Liver (tissue), 9 donors: ENCODE results near the gene AK1. TPM values are rescaled to one million over a fixed set of nuclear protein-coding genes. Genes with fewer than 3 reads are reported as not detected.

ENCODE experiments used
- DNase-seq: peaks from one replicate; pipeline ENCODE4 v3.0.0-alpha.2; 2017; ENCODE audit warnings: low spot score
- H3K27ac ChIP-seq, 2 donors: one replicate each; pipeline ENCODE4 v1.7.0; 2013; ENCODE audit warnings: inconsistent platforms in 2 of 2, low read length in 2 of 2, control low read depth in 1 of 2, low read depth in 1 of 2, mild to moderate bottlenecking in 1 of 2
- H3K27me3 ChIP-seq, 4 donors: one replicate each; pipeline versions ENCODE4 v1.6.1 to v1.7.0; 2013; ENCODE audit warnings: low read length in 3 of 4, inconsistent platforms in 1 of 4, mild to moderate bottlenecking in 1 of 4, moderate library complexity in 1 of 4; ENCODE audit not compliant: control insufficient read depth in 4 of 4, insufficient read depth in 4 of 4
- H3K36me3 ChIP-seq, 4 donors: one replicate each; pipeline versions ENCODE4 v1.6.1 to v1.7.0; 2013; ENCODE audit warnings: low read length in 3 of 4, mild to moderate bottlenecking in 3 of 4, low read depth in 1 of 4, moderate library complexity in 1 of 4; ENCODE audit not compliant: control insufficient read depth in 4 of 4, insufficient read depth in 3 of 4
- H3K4me1 ChIP-seq, 4 donors: one replicate each; pipeline versions ENCODE4 v1.6.1 to v1.7.0; 2013; ENCODE audit warnings: low read length in 3 of 4, mild to moderate bottlenecking in 3 of 4, moderate library complexity in 1 of 4; ENCODE audit not compliant: control insufficient read depth in 4 of 4, insufficient read depth in 4 of 4
- H3K4me3 ChIP-seq, 3 donors: one replicate each; pipeline versions ENCODE4 v1.6.1 to v1.7.0; 2013; ENCODE audit warnings: low read length in 3 of 3, control low read depth in 1 of 3, low read depth in 1 of 3, mild to moderate bottlenecking in 1 of 3
- H3K9ac ChIP-seq, 2 donors: one replicate each; pipeline ENCODE4 v1.7.0; 2013; ENCODE audit warnings: low read length in 2 of 2, mild to moderate bottlenecking in 2 of 2, moderate library complexity in 2 of 2, control low read depth in 1 of 2, low read depth in 1 of 2
- H3K9me3 ChIP-seq, 4 donors: one replicate each; pipeline versions ENCODE4 v1.6.1 to v1.7.0; 2013; ENCODE audit warnings: low read length in 3 of 4; ENCODE audit not compliant: control insufficient read depth in 4 of 4
- EGR1 ChIP-seq, 2 donors: IDR thresholded peaks; 2 replicates each; pipeline ENCODE4 v1.6.1; 2016 to 2018; ENCODE audit warnings: antibody characterized with exemption in 2 of 2, low read depth in 2 of 2
- FOXA1 ChIP-seq: IDR thresholded peaks from 2 replicates; pipeline ENCODE4 v1.6.1; 2016; ENCODE audit warnings: antibody characterized with exemption
- HNF4A ChIP-seq, 2 donors: conservative IDR thresholded peaks; 2 replicates each; pipeline ENCODE4 v1.6.1; 2016; ENCODE audit warnings: antibody characterized with exemption in 2 of 2, mild to moderate bottlenecking in 2 of 2
- HNF4G ChIP-seq: IDR thresholded peaks from 2 replicates; pipeline ENCODE4 v1.6.1; 2016; ENCODE audit warnings: antibody characterized with exemption
- JUND ChIP-seq, 2 donors: IDR thresholded peaks; 2 replicates each; pipeline ENCODE4 v1.6.1; 2016; ENCODE audit warnings: antibody characterized with exemption in 2 of 2
- NR2F2 ChIP-seq: IDR thresholded peaks from 2 replicates; pipeline ENCODE4 v1.6.1; 2016; ENCODE audit warnings: antibody characterized with exemption
- RAD21 ChIP-seq, 2 donors: IDR thresholded peaks; 2 replicates each; pipeline ENCODE4 v1.6.1; 2016; ENCODE audit warnings: antibody characterized with exemption in 2 of 2, mild to moderate bottlenecking in 2 of 2
- YY1 ChIP-seq: IDR thresholded peaks from 2 replicates; pipeline ENCODE4 v1.6.1; 2016; ENCODE audit warnings: antibody characterized with exemption, mild to moderate bottlenecking
- whole genome bisulfite sequencing: extraction: QIAGEN DNeasy Blood & Tissue Kit; methylation state at CpG from one replicate; pipeline ENCODE4 v1.1.7; 2013; 5-methylcytosine and 5-hydroxymethylcytosine counted together
- polyA plus RNA-seq, 2 donors: library from polyadenylated mRNA; stranded (reverse) in 1 of 2; unstranded in 1 of 2; fragments of 200-250 nt in 1 of 2; fragments of >200 nt in 1 of 2; fragmentation: Nextera tagmentation in 1 of 2; extraction: Ambion mirVana in 1 of 2; gene quantifications; one replicate each; pipeline versions ENCODE4 v1.2.1 to v1.2.3, GENCODE V29; 2013 to 2015
- total RNA-seq, 2 donors: library from RNA; depleted of rRNA; stranded (reverse); fragments of >200 nt; gene quantifications; one replicate each; pipeline ENCODE4 v1.2.3, GENCODE V29; 2014
- TF ChIP-seq, protein P1 (sequence below): IDR thresholded peaks from 2 replicates; pipeline ENCODE4 v1.6.1; 2016; ENCODE audit warnings: antibody characterized with exemption, mild to moderate bottlenecking
- donor health status: healthy.
- donor health status: healthy.
- donor health status: healthy.
- donor health status: healthy.
- donor health status: healthy.

Gene AK1
- total and polyA plus RNA-seq, 4 donors = 10.6 to 78.3 (median 29.6) TPM

DNA sequence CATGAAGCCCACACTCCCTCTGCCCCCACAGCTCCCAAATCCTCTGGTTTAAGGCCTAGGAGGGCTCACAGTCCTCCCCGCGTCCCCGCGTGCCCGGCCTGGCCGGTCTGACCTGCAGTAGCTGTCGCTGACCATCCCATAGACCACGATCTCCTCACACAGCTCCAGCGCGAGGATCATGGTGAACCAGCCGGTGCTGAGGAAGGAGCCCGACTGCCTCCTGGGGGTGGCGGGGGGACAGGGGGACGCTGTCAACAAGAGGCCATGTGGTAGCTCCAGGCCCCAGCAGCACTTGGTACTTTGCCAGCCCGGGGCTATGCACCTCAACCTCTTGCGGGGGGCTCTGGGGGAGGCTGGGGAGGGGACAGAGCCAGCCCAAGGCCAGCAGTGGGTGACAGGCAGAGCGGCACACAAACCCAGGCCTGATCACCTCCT lies 32.4 kb upstream of the AK1 start (continued):
- TF ChIP-seq, protein P1, sequence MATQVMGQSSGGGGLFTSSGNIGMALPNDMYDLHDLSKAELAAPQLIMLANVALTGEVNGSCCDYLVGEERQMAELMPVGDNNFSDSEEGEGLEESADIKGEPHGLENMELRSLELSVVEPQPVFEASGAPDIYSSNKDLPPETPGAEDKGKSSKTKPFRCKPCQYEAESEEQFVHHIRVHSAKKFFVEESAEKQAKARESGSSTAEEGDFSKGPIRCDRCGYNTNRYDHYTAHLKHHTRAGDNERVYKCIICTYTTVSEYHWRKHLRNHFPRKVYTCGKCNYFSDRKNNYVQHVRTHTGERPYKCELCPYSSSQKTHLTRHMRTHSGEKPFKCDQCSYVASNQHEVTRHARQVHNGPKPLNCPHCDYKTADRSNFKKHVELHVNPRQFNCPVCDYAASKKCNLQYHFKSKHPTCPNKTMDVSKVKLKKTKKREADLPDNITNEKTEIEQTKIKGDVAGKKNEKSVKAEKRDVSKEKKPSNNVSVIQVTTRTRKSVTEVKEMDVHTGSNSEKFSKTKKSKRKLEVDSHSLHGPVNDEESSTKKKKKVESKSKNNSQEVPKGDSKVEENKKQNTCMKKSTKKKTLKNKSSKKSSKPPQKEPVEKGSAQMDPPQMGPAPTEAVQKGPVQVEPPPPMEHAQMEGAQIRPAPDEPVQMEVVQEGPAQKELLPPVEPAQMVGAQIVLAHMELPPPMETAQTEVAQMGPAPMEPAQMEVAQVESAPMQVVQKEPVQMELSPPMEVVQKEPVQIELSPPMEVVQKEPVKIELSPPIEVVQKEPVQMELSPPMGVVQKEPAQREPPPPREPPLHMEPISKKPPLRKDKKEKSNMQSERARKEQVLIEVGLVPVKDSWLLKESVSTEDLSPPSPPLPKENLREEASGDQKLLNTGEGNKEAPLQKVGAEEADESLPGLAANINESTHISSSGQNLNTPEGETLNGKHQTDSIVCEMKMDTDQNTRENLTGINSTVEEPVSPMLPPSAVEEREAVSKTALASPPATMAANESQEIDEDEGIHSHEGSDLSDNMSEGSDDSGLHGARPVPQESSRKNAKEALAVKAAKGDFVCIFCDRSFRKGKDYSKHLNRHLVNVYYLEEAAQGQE = no peak

DNA sequence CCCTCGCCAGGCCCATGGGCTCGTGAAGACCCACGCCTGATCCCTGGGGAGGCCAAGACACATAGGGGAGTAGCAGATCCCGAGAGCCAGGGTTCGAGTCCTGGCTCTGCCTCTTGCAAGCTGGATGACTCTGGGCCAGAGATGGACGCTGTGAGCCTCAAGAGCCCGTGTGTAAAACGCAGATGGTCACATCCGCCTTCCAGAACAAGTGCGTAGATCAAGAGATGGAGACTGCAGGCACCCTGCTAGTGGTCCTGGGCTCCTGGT lies 31.1 kb upstream of the AK1 start:
- Histone ChIP-seq H3K4me1 (peaks cover 0 to 11% (median 5%) of the 10 kb centered on the region in 4 donors), H3K27me3 (no peaks in the 10 kb centered on the region), H3K36me3 (peaks cover 0 to 1% (median 0%) of the 10 kb centered on the region in 4 donors), H3K9me3 (no peaks in the 10 kb centered on the region), H3K9ac (no peak overlapping the region), H3K27ac (no peak overlapping the region), H3K4me3 (no peak overlapping the region)
- no peak for DNase-seq
- no peak for TF ChIP-seq NR2F2
- no peak for TF ChIP-seq YY1
- no peak for TF ChIP-seq HNF4G
- TF ChIP-seq RAD21 (IDR thresholded peaks at IDR 0.05) = no peak
- WGBS = 95% methylated on average over 10 of the region's 10 CpGs

GRCh38 chr9:127907867-127908659 lies 30.6 kb upstream of the AK1 start:
- H3K4me3 ChIP-seq = no peak overlapping the region
- peaks cover 0 to 1% (median 0%) of the 10 kb centered on the region in 4 donors for H3K36me3 ChIP-seq
- H3K27me3 ChIP-seq = no peaks in the 10 kb centered on the region
- H3K4me1 ChIP-seq = peaks cover 0 to 12% (median 6%) of the 10 kb centered on the region in 4 donors
- no peak overlapping the region for H3K27ac ChIP-seq
- TF ChIP-seq YY1 = no peak
- TF ChIP-seq, protein P1 = no peak
- no peak for TF ChIP-seq EGR1 (IDR thresholded peaks at IDR 0.05; ENCODE audit: low read depth in 2 of 2)
- no peak for TF ChIP-seq HNF4A (conservative IDR thresholded peaks at IDR 0.05)
- TF ChIP-seq JUND (IDR thresholded peaks at IDR 0.05) = no peak
- TF ChIP-seq FOXA1 = no peak
- TF ChIP-seq NR2F2 = no peak
- DNase-seq = no peak
- 88% methylated on average over 35 of the region's 35 CpGs for WGBS
- H3K9ac ChIP-seq = no peak overlapping the region
- H3K9me3 ChIP-seq = no peaks in the 10 kb centered on the region
